GM21576 (cell line): ENCODE measurements around the gene RPUSD2.

Experiments
- ATAC-seq: cut with Tn5 transposase; IDR thresholded peaks from one replicate; pipeline ENCODE4 v1.9.1; 2021; ENCODE audit warnings: mild to moderate bottlenecking, moderate library complexity; ENCODE audit not compliant: unreplicated experiment

Gene RPUSD2, protein sequence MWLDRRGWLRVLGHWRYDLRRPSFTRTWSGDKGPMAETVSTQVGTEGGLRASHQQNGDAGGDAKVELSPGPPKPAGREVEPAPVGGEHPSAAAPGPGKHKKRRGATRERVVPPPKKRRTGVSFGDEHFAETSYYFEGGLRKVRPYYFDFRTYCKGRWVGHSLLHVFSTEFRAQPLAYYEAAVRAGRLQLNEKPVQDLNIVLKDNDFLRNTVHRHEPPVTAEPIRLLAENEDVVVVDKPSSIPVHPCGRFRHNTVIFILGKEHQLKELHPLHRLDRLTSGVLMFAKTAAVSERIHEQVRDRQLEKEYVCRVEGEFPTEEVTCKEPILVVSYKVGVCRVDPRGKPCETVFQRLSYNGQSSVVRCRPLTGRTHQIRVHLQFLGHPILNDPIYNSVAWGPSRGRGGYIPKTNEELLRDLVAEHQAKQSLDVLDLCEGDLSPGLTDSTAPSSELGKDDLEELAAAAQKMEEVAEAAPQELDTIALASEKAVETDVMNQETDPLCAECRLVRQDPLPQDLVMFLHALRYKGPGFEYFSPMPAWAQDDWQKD

GRCh38 chr15:40569129-40569953 is at the start of gene RPUSD2:
Gene RPUSD2, plus strand, starts transcription at chr15:40569299. Its CDS starts 39 bp downstream, at chr15:40569338.
- ATAC-seq = peak; percentile 42

DNA sequence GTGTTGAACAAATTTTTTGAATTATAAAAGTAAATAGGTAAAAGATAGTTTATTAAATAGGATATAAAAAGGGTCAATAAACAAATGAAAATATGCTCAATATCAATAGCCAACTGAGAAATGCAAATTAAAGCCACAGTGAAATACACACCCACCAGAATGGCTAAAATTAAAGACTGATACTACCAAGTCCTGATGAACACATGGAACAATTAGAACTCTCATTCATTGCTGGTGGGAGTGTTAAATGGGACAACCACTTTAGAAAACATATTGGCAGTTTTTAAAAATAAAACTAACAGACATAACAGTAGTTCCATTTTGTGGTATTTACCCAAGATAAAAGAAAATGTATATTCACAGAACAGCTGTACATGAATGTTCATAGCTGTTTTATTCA is 45.5 kb upstream of the RPUSD2 start:
- no peak for ATAC-seq

GRCh38 chr15:40525855-40526254 is 43.2 kb upstream of the RPUSD2 start:
- ATAC-seq = no peak

DNA sequence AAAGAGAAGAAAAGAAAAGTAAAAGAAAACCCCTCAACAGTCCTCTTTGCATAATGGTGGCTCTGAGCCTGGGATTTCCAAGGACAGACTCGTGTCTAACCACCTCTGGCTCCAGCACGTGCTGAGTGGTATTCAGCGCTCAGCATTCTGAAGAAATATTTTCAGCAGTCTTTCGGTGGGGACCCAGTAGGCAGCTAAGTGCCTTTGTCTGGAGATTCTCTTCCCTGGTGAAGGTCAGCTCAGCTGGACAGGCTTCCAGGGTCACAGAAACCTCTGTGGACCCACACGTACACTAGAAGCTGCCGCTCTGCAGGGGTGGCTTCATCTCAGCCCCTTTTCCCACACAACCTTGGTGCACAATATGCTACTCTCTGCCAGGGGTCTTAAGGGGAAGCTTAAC is 40.3 kb upstream of the RPUSD2 start:
- no peak for ATAC-seq

DNA sequence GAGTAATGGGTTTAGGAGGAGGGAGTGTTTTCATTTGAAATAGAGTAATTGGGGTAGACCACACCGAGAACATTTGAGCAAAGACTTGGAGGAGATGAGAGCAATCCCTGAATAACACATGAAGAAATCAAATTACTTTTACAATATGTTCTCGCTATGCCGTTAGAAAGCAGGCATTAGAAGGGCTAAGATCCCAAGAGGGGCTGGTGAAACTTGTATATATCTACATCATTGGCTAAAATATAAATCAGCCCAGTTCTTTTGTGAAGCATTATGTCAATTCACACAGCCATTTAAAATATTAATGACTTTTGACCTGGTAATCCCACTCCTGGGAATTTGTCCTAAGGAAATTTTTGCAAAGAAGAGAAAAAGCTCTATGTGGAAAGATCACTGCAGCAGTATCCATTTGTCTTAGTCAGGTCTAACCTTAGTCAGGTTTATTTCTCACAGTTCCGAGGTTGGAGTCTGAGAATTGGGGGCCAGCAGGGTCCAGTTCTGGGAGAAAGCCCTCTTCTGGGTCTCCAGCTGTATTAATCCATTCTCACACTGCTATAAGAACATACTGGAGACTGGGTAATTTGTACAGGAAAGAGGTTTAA is 35.2 kb upstream of the RPUSD2 start:
- no peak for ATAC-seq

DNA sequence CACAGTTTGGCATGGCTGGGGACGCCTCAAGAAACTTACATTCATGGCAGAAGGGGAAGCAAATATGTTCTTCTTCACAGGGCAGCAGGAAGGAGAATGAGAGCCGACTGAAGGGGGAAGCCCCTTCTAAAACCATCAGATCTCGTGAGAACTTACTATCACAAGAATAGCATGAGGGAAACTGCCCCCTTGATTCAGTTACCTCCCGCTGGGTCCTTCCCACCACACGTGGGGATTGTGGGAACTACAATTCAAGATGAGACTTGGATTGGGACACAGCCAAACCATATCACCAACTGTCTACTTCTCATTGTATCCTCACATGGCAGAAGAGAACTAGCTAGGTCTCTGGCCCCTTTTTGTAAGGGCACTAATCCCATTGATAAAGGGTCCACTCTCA is 34.7 kb upstream of the RPUSD2 start:
- no peak for ATAC-seq

DNA sequence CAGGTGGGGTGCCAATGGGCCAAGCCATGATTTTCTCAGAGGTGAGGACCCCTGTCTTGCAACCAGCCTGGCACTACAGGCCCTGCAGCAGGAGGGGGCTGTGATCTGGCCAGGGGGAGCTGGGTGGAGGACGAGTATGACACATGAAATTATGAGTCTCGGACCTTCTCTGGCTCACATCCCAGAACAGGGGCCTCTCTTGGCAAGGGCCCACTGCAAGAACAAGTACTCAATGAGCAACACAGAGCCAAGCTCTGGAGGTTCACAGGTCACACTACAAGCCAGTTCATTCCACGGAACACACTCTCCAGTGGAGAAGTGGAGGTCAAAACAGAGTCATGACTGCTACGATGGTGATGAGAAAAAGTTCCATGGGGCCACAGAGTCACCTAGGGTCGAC is 32.6 kb upstream of the RPUSD2 start:
- ATAC-seq = no peak

GRCh38 chr15:40538976-40539375 is 30.1 kb upstream of the RPUSD2 start:
- no peak for ATAC-seq

- no peak for ATAC-seq
Measured at GRCh38 chr15:40543082-40543481, 26.0 kb upstream of the RPUSD2 start.

- peak; percentile 69 for ATAC-seq
Measured at GRCh38 chr15:40543631-40544294, 25.3 kb upstream of the RPUSD2 start.

- no peak for ATAC-seq
Measured at GRCh38 chr15:40545457-40545856, 23.6 kb upstream of the RPUSD2 start.

DNA sequence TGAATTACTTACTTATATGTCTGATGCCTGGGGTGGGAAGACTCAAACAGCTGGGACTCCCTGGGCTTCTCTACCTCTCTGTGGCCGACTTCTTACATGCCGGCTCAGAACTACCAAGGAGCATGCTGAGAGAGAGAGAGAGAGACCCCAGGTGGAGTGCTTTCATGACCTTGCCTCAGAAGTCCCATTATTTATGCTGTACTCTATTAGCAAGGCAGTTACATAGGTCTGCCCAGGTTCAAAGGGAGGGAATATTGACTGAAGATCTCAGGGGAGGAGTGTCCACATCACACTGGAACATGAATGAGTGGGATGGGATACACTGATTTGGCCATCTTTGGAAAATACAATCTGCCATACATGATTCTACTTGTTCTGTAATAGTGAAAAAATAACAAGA is 20.5 kb upstream of the RPUSD2 start:
- ATAC-seq = no peak

- no peak for ATAC-seq
Measured at GRCh38 chr15:40549894-40550293, 19.2 kb upstream of the RPUSD2 start.

DNA sequence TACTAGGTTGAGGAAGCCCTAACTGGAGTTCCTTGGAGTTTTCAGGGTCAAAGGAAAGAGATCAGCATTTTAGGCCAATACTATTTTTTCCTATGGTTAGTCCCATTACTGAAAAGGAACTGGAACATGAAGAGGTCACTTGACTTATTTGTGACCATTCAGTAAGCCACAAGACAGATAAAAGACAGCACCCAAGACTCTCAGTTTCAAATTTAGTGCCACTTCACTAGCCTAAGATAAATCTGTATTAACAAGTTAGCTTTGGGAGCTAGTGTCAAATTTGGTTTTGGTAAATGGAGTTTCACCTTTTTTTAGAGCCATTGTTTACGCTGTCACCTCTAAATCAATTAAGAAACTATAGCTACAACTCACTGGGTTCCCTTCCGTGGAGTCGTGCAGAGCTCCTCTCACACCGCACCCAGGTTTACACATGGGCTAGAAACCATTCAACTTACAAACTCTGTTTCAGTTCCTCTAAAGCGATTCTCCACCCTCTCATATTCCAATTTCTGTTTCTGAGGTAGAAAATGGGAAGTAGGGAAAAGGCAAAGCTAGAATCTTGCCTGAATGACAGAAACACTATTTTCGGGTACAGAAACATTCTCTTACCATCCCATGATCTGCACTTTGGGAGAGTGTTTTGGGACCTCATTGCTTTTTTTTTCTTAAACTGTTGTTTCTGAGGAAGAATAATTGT is 18.6 kb upstream of the RPUSD2 start:
- ATAC-seq = peak; percentile 68

DNA sequence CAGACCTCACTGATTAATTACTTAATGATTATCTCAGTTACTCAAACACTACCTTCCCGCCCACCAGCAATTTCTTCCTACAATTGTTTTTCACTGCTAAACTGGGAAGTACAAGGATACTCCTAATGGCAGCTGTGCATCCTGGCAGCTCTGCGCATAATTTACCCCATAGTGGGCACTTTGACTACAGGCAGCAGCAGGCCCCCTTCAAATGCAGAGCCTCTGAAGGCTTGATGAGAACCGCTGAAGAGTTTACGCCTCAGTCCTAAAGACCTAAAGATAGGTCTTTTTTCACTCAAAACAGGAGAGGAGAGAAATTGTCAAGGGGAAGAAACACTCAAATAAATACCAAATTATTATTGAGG is 15.0 kb upstream of the RPUSD2 start:
- no peak for ATAC-seq

GRCh38 chr15:40555876-40556275 is 13.2 kb upstream of the RPUSD2 start:
- no peak for ATAC-seq

DNA sequence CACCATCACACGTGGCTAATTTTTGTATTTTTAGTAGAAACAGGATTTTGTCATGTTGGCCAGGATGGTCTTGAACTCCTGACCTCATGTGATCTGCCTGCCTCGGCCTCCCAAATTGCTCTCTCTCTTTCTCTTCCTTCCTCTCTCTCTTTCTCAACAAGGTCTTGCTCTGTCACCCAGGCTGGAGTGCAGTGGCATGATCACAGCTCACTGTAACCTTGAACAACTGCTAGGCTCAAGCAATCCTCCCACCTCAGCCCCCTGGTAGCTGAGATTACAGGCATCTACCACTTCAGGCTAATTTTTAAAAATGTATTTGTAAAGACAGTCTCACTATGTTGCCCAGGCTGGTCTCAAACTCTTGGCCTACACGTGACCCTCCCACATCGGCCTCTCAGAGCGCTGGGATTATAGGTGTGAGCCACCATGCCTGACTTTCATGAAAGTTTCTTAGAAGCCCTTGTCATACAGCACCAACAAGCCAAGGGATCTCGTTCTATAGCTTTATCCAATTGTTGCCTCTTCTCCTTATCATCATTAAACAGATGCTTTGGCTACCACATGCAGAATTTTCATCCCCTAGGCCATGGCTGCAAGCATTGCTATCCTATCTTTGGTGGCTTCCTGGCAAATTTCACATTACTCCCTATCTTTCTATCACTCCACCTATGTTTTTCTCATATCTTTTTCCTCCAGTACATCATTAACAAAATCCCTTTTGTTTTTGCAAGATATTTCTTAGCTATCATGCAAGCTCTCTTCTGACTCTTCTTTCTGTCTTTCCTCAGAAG is 10.0 kb upstream of the RPUSD2 start:
- ATAC-seq = no peak

GRCh38 chr15:40562691-40563090 is 6.4 kb upstream of the RPUSD2 start:
- no peak for ATAC-seq

GRCh38 chr15:40563426-40563825 is 5.7 kb upstream of the RPUSD2 start:
- no peak for ATAC-seq
